ENCODE measurements around the gene RPTOR.

GRCh38 chr17:80768936-80769335 lies 224.3 kb downstream of the RPTOR start:
- TF ChIP-seq EZH2 (IDR thresholded peaks at IDR 0.05) = no peak
- no peak for TF ChIP-seq POLR2AphosphoS5 (IDR thresholded peaks at IDR 0.05; ENCODE audit: borderline replicate concordance, low read depth, low read length)
